Activated effector memory CD4-positive, alpha-beta T cell treated with anti-CD3 and anti-CD28 coated beads, Interleukin-2, amount 50 U/mL, for 16 hours (primary cell): Measurements from ENCODE around the gene NOL11.
"Not testable (repeated sequence)": the region's sequence is repeated elsewhere in the genome, so short reads cannot be mapped to it uniquely, and the experiment has no call there.

ENCODE experiments used
- DNase-seq: peaks from one replicate; pipeline ENCODE4 v3.0.0-alpha.2; 2020

NOL11 gene

GRCh38 chr17:67711916-67712315 lies 5.8 kb upstream of the NOL11 start:
- no peak for DNase-seq

- DNase-seq, result no peak
Observed at GRCh38 chr17:67712375-67712774, 5.4 kb upstream of the NOL11 start.

GRCh38 chr17:67713169-67713568 lies 4.6 kb upstream of the NOL11 start:
- no peak for DNase-seq

DNA sequence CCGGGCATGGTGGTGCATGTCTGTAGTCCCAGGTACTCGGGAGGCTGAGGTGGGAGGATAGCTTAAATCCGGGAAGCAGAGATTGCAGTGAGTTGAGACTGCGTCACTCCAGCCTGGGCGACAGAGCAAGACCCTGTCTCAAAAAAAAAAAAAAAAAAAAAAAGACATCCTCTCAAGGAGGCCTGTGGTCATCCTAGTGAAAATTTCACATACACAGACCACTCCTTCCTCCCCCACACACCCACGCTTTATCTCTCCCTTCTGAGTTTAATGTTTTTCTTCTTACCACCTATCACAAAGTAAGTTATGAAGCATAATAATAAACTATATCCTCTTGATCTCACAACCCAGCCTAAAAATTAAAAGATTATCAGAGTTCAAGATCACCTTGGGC lies 1.3 kb upstream of the NOL11 start:
- no peak for DNase-seq

DNA sequence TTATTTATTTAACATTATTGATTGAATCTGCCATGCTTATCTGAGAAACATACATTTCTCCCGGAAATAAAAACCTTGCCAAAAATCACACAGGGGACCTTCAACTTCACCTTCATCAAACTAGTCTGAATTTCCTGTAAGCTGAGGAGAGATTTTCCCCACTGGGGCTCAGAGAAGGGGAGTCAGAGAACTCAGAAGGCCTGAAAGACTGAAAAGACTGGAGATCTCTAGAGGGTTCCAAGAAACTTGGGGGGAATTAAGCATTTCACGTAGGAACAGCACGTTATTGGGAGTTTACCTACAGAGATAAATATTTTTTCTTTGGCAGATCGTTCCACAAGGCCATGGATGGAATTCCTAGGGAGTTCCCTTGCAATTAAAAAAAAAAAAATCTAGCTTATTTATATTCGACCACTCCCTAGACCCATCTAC lies 528 bp upstream of the NOL11 start:
- no peak for DNase-seq

- DNase-seq, result peak; percentile 76
Observed at GRCh38 chr17:67718325-67718941, 697 bp downstream of the NOL11 start.

GRCh38 chr17:67725373-67725791 lies 7.6 kb downstream of the NOL11 start:
- no peak for DNase-seq

DNA sequence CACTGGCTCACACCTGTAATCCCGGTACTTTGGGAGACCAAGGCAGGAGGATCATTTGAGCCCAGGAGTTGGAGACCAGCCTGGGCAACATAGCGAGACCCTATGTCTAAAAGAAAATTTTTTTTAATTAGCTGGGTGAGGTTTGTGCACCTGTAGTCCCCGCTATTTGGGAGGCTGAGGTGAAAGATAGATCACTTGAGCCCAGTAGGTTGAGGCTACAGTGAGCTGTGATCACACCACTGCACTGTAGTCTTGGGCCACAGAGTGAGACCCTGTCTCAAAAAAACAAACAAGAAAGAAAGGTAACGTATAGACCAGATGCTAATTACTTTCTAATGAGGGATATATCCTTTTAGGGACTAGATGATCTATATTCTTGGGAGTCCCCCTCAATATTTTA lies 8.1 kb downstream of the NOL11 start:
- no peak for DNase-seq

DNA sequence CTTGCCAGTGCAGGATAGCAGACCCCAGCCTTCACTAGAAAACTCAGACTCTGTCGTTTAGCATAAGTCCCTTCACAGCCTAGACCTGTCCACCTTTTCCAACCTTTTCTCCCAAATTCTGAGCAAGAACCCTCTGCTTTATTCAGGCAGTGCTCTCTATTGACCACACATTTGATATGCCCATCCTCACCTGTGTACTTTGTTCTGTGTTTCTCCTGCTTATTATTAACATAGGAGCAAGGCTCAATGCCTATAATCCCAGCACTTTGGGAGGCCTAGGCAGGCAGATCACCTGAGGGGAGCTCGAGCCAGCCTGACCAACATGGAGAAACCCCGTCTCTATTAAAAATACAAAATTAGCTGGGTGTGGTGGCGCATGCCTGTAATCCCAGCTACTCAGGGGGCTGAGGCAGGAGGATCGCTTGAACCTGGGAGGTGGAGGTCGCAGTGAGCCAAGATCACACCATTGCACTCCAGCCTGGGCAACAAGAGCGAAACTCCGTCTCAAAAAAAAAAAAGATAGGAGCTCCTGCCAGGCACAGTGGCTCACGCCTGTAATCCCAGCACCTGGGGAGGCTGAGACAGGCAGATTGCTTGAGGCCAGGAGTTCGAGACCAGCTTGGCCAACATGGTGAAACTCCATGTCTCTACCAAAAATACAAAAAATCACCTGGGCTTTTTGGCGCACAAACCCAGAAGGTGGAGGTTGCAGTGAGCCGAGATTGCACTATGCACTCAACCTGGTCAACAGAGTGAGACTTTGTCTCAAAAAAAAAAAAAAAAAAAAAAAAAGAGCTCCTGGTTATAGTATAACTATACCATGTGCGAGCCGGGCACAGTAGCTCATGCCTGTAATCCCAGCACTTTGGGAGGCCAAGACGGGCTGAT lies 9.7 kb downstream of the NOL11 start:
- DNase-seq, result not testable (repeated sequence)

DNA sequence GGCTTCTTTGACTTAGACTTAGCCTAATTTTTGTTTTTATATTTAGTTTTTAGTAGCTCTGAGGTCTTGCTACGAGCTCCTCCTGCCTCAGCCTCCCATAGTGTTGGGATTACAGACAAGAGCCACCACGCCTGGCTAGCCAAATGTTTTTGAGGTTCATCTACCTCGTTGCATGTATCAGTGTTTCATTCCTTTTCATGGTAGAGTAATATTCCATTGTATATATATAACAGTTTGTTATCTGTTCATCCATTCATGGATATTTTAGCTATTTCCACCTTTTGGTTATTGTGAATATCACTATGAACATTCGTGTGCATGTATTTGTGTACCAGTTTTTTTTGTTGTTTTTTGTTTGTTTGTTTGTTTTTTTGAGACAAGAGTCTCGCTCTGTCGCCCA lies 12.2 kb downstream of the NOL11 start:
- DNase-seq, result no peak

GRCh38 chr17:67730731-67731130 lies 13.0 kb downstream of the NOL11 start:
- no peak for DNase-seq

GRCh38 chr17:67733449-67733848 lies 15.7 kb downstream of the NOL11 start:
- DNase-seq, result no peak

- no peak for DNase-seq
Observed at GRCh38 chr17:67737145-67737544, 19.4 kb downstream of the NOL11 start.

GRCh38 chr17:67742025-67742424 lies 24.3 kb downstream of the NOL11 start:
- DNase-seq, result no peak

DNA sequence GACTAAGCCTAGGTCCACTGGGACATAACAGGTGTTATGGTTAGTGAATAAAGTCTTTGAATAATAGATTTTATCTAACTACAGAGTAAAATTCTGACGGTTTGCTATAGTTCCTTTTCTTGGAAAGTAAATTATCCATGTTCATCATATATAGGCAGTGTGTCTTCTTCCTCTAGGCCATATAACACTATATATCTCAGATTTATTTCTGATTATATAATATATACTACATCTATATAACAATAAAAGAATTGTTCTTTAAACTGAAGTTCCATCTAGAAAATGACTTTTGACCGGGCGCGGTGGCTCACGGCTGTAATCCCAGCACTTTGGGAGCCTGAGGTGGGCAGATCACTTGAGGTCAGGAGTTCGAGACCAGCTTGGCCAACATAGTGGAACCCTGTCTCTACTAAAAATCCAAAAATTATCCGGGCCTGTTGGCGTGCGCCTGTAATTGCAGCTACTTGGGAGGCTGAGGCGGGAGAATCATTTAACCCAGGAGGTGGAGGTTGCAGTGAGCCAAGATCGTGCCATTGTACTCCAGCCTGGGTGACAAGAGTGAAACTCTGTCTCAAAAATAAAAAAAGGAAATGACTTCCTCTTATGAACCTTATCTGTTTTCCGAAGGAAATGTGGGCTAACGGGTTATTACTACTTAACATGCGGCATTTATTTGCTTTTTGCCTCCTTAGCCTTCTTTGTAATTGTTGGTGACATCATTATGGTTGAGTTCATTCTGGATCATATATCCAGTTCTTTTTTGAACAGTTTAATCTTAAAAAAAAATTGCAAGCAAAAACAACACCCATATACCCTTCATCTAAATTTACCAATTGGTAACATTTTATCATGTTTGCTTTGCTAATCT lies 29.2 kb downstream of the NOL11 start:
- no peak for DNase-seq

DNA sequence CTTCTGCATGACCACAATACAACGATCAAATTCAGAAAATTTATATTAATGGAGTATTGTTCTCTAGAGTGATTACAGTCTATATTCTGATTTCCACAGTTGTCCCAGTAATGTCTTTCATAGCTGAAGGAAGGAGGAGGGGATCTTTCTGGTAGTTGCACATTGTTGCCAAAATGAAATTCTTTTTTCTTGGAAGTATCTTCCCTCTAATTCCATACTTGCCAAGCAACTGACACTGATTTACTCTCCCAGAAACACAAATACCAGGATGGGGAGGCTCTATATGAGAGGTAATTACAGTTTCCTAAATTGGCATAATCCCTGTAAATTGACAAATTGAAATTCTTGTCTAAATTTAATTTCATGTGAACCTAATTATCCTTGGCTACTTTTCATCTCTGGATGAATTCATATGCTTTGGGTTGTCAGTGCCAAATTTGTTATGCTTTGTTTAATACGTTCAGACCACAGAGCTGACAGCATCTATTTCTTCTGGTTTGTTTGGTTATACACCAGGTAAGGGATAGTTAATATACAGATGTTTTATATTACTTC lies 30.0 kb downstream of the NOL11 start:
- DNase-seq, result no peak

GRCh38 chr17:67750067-67750466 lies 32.3 kb downstream of the NOL11 start:
- DNase-seq, result no peak

GRCh38 chr17:67751101-67752074 lies 33.7 kb downstream of the NOL11 start:
- DNase-seq, result peak; percentile 41

DNA sequence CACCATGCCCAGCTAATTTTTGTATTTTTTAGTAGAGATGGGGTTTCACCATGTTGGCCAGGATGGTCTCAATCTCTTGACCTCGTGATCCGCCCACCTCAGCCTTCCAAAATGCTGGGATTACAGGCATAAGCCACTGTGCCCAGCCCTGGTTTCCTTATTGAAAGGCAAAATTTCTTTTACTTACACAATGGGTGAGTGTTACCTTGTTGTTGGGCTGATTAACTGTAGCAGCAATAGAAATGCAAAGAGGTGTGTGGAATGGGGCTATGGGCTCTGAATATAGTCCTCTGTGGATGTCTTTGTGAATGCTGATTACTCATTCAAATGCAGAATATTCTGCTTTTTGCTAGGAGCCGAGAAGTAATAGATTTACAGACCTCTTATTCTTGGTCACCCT lies 34.4 kb downstream of the NOL11 start:
- not testable (repeated sequence) for DNase-seq

GRCh38 chr17:67753026-67753425 lies 35.3 kb downstream of the NOL11 start:
- DNase-seq, result peak; percentile 43

- DNase-seq, result peak; percentile 10
Observed at GRCh38 chr17:67754001-67754400, 36.3 kb downstream of the NOL11 start.

- DNase-seq, result peak; percentile 31
Observed at GRCh38 chr17:67754686-67755085, 37.0 kb downstream of the NOL11 start.
